Measurements from ENCODE around the gene RTL9. TPM values are rescaled to one million over a fixed set of nuclear protein-coding genes. Genes with fewer than 3 reads are reported as not detected.

The RTL9 gene
- total and polyA plus RNA-seq, 2 experiments from 2014 or later = 0.31 TPM; not detected in 1

DNA sequence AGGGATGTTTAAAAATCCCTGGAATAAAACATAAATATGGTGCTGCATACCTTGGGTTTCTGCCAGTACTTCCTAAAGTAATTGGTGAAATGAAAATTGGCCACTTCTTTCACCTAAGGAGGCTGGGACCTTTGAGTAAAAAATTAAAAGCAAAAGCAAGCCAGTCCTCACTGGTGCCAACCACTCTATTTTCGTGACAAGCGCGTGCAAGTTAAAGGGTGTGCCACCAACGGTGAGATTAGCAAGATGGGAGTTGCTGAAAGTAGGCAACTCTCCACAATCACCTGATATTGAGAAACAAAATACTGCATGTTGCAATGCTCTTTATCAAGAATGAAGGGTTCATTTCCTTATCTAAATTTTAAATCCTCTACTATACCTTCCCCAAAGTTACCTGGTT is 19.7 kb upstream of the RTL9 start (continued):
- TF ChIP-seq NANOG (IDR thresholded peaks at IDR 0.05; ENCODE audit: borderline replicate concordance) (no peak), ZNF331 (CRISPR knock-in tag; IDR thresholded peaks at IDR 0.05; ENCODE audit: low read depth) (no peak)

DNA sequence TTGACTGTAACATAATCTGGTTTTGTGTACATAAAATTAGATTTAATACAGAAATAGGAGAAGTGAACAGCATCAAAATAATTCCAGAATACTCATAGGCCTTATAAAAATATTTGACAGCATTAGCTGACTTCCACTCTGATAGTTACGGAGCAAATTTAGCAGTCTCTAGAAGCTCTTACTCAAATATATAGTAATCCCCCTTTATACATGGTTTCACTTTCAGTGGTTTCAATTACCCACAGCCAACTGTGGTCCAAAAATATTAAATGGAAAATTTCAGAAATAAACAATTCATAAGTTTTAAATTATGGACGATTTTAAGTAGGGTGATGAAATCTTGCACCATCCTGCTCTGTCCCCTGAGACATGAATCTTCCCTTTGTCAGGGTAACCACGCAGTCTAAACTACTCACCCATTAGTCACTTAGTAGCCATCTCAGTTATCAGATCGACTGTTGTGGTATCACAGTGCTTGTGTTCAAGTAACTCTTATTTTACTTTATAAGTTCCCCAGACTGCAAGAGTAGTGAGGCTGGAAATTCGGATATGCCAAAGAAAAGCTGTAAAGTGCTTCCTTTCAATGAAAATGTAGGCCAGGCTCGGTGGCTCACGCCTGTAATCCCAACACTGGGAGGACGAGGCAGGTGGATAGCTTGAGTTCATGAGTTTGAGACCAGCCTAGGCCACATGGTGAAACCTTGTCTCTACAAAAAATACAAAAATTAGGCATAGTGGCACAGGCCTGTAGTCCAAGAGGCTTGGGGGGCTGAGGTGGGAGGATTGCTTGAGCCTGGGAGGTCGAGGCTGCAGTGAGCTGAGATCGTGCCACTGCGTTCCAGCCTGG is 17.2 kb upstream of the RTL9 start:
- Histone ChIP-seq H3K79me2 (replicated peaks; ENCODE audit: insufficient read depth) (no peaks in the 10 kb centered on the region), H3F3A (replicated peaks; ENCODE audit: low read depth) (no peaks in the 10 kb centered on the region), H3K27ac (ENCODE audit: low read depth) (no peak overlapping the region), H3K4me1 (ENCODE audit: insufficient read depth) (no peaks in the 10 kb centered on the region), H3K36me3 (ENCODE audit: insufficient read depth) (no peaks in the 10 kb centered on the region), H3K27me3 (ENCODE audit: insufficient read depth) (no peaks in the 10 kb centered on the region), H4K20me1 (replicated peaks; ENCODE audit: insufficient read depth) (no peaks in the 10 kb centered on the region), H2AFZ (no peak overlapping the region), H3K4me3 (no peak overlapping the region), H3K9me2 (ENCODE audit: insufficient read depth) (no peaks in the 10 kb centered on the region), H3K4me2 (no peak overlapping the region)
- no peaks in the 10 kb centered on the region for H3K9me3 Mint-ChIP-seq
- no peak overlapping the region for H3K4me3 Mint-ChIP-seq
- H3K27ac Mint-ChIP-seq = peak overlapping the region; percentile 28; the same call in 1 of the 2 replicates
- no peak for ATAC-seq
- H3K27me3 Mint-ChIP-seq (ENCODE audit: insufficient read depth, low read depth, poor library complexity) = no peaks in the 10 kb centered on the region
- DNase-seq (ENCODE audit: low spot score) = no peak
- no peaks in the 10 kb centered on the region for H3K4me1 Mint-ChIP-seq
- TF ChIP-seq POLR2AphosphoS5 (IDR thresholded peaks at IDR 0.05; ENCODE audit: low read depth) (no peak), JUNB (IDR thresholded peaks at IDR 0.05; ENCODE audit: unreplicated experiment) (no peak), CREB1 (CRISPR knock-in tag; IDR thresholded peaks at IDR 0.05; ENCODE audit: low read depth) (no peak)
- no peaks in the 10 kb centered on the region for H3K36me3 Mint-ChIP-seq (ENCODE audit: low read depth)

DNA sequence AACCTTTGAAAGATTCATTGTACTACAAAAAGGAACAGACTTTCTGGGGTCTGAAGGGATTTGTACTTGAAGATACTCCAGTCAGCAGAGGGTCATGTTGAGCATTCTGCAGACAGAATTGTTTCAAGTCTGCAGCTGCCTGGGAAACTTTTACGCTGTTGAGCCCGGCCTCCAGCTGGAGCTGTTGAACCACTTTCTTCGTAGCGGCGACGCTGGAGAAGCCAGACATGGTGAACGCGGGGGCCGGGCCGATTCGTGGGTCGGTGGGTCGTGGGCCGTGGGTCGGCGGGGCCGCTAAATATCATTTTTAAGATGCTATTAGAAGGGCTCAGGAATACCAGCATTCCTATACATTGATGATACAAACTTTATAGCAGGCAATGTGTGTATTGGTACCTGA is 12.0 kb upstream of the RTL9 start:
- no peak overlapping the region for H3K27ac Mint-ChIP-seq
- no peak overlapping the region for H2AFZ ChIP-seq
- no peaks in the 10 kb centered on the region for H3K9me3 Mint-ChIP-seq
- no peaks in the 10 kb centered on the region for H3K36me3 ChIP-seq (ENCODE audit: insufficient read depth)
- no peaks in the 10 kb centered on the region for H3F3A ChIP-seq (replicated peaks; ENCODE audit: low read depth)
- no peak overlapping the region for H3K4me3 Mint-ChIP-seq
- no peaks in the 10 kb centered on the region for H3K4me1 Mint-ChIP-seq
- H3K9me2 ChIP-seq (ENCODE audit: insufficient read depth) = no peaks in the 10 kb centered on the region
- no peaks in the 10 kb centered on the region for H3K27me3 Mint-ChIP-seq (ENCODE audit: insufficient read depth, low read depth, poor library complexity)
- H3K4me1 ChIP-seq (ENCODE audit: insufficient read depth) = no peaks in the 10 kb centered on the region
- H3K36me3 Mint-ChIP-seq (ENCODE audit: low read depth) = no peaks in the 10 kb centered on the region
- DNase-seq (ENCODE audit: low spot score) (peak; percentile 40), ATAC-seq (peak; percentile 45; the same call in 1 of the 3 replicates)
- H3K79me2 ChIP-seq (replicated peaks; ENCODE audit: insufficient read depth) = no peaks in the 10 kb centered on the region
- TF ChIP-seq CREB1 (CRISPR knock-in tag; IDR thresholded peaks at IDR 0.05; ENCODE audit: low read depth) (no peak), EZH2 (IDR thresholded peaks at IDR 0.05; ENCODE audit: low read depth, unreplicated experiment) (no peak), ZNF331 (CRISPR knock-in tag; IDR thresholded peaks at IDR 0.05; ENCODE audit: low read depth) (no peak)
- TF ChIP-seq, protein P1, sequence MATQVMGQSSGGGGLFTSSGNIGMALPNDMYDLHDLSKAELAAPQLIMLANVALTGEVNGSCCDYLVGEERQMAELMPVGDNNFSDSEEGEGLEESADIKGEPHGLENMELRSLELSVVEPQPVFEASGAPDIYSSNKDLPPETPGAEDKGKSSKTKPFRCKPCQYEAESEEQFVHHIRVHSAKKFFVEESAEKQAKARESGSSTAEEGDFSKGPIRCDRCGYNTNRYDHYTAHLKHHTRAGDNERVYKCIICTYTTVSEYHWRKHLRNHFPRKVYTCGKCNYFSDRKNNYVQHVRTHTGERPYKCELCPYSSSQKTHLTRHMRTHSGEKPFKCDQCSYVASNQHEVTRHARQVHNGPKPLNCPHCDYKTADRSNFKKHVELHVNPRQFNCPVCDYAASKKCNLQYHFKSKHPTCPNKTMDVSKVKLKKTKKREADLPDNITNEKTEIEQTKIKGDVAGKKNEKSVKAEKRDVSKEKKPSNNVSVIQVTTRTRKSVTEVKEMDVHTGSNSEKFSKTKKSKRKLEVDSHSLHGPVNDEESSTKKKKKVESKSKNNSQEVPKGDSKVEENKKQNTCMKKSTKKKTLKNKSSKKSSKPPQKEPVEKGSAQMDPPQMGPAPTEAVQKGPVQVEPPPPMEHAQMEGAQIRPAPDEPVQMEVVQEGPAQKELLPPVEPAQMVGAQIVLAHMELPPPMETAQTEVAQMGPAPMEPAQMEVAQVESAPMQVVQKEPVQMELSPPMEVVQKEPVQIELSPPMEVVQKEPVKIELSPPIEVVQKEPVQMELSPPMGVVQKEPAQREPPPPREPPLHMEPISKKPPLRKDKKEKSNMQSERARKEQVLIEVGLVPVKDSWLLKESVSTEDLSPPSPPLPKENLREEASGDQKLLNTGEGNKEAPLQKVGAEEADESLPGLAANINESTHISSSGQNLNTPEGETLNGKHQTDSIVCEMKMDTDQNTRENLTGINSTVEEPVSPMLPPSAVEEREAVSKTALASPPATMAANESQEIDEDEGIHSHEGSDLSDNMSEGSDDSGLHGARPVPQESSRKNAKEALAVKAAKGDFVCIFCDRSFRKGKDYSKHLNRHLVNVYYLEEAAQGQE (IDR thresholded peaks at IDR 0.05; ENCODE audit: unreplicated experiment) = no peak
- TF ChIP-seq, protein P2, sequence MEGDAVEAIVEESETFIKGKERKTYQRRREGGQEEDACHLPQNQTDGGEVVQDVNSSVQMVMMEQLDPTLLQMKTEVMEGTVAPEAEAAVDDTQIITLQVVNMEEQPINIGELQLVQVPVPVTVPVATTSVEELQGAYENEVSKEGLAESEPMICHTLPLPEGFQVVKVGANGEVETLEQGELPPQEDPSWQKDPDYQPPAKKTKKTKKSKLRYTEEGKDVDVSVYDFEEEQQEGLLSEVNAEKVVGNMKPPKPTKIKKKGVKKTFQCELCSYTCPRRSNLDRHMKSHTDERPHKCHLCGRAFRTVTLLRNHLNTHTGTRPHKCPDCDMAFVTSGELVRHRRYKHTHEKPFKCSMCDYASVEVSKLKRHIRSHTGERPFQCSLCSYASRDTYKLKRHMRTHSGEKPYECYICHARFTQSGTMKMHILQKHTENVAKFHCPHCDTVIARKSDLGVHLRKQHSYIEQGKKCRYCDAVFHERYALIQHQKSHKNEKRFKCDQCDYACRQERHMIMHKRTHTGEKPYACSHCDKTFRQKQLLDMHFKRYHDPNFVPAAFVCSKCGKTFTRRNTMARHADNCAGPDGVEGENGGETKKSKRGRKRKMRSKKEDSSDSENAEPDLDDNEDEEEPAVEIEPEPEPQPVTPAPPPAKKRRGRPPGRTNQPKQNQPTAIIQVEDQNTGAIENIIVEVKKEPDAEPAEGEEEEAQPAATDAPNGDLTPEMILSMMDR (conservative IDR thresholded peaks at IDR 0.05; ENCODE audit: low read depth in 2 of 2) = peak in 1 of 2 experiments; percentile 38; a peak in 2 of 4 replicates
- no peaks in the 10 kb centered on the region for H3K27me3 ChIP-seq (ENCODE audit: insufficient read depth)
- H3K27ac ChIP-seq (ENCODE audit: low read depth) = no peak overlapping the region
- H4K20me1 ChIP-seq (replicated peaks; ENCODE audit: insufficient read depth) = no peaks in the 10 kb centered on the region
- H3K4me3 ChIP-seq = no peak overlapping the region
- H3K4me2 ChIP-seq = no peak overlapping the region
